GM18505 (cell line): ENCODE data around the gene SNAI3.

ENCODE experiments used
- ATAC-seq: cut with Tn5 transposase; IDR thresholded peaks from one replicate; pipeline ENCODE4 v1.9.1; 2021; ENCODE audit not compliant: unreplicated experiment
- POLR2A ChIP-seq: IDR thresholded peaks from 4 replicates; pipeline ENCODE4 v1.6.1; 2011; ENCODE audit warnings: borderline replicate concordance; ENCODE audit not compliant: insufficient read depth, insufficient read length; ENCODE audit errors: extremely low read depth

Gene SNAI3

DNA sequence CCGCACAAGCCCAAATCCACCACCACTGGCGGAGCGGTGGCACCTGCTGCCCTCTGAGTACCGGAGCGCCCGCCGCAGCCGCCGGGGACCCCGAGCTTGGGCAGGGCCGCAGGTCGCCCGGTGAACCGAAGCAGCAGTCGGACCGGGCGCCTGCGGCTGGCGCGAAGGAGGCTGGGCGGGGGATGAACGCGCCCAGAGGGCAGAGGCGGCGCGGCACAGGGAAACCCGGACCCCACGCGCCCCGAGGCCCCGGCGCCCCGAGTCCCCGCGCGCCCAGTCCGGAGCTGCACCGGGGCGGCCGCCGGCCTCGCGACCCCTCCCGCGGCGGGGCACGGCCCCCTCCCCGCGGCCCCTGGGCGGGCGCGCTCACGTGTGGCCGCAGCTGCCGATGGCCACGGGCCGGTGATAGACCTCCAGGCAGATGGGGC, 19.5 kb upstream of the SNAI3 start:
- peak; percentile 15 for ATAC-seq
- TF ChIP-seq POLR2A = no peak

DNA sequence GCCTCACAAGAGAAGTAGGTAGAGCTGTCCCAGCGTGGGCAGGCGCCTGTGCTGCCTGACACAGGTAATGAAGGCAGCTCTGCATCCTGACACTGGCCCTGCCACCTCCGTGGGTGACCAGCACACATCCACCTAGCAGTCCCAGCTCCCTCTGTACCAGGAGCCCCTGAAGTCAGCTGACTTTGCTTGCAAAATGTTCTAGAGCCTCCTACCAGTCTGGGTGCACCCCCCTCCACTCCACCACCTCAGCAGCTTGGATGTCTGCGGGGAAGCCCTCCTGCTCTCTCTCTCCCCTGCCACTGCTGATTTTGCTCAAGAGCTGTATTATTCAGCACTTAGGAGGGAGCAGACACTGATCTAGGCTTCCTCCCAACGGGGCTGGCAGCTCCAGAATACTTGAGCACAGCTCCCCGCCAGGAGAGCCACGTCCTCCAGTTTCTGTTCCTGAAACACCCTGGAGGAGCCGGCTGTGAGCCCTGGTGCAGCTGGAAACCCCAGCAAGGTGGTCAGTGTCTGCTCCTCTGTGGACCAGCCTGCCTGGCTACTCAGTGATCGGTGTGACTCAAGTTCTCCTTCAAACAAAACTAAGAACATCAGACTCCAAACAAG, 18.9 kb upstream of the SNAI3 start:
- no peak for TF ChIP-seq POLR2A
- ATAC-seq = no peak

DNA sequence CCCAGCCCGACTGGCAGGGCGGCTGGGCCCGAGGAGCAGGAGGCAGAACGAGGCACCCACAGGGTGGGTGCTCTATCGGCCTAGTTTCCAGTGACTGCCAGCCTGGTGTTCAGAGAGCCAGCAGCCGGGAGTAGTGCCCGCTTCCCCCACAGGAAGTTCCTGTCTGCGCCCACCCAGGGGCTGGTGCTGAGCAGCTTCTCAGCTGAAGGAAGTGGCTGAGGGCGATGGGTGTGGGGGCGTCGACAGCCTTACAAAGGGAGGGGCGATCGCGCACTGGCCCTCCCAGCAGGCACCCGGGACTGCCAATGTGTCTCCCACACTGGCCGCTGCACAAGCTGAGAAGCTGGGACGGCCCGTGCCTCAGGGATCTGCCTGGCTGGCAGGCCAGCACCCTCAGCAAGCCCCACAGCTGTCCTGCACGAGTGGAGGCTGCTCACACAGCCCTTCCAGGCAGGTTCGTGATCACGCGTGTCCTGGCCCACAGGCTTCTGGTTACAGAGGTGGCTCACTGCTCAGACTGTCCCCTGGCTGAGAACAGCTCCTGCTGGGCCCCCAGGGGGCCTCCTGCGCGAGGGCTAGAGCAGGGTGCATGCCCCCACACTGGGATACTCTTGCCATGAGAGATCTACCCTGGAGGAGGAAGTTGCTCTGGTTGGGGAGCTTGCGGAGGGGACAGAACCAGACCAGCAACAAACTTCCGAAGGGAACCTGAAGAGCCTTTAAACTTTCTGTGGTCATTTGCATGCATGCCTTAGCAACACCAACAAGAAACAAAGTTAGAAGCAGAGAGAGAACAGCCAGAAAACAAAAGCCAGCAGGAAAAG, 17.4 kb upstream of the SNAI3 start:
- ATAC-seq = no peak
- peak; percentile 62 for TF ChIP-seq POLR2A

DNA sequence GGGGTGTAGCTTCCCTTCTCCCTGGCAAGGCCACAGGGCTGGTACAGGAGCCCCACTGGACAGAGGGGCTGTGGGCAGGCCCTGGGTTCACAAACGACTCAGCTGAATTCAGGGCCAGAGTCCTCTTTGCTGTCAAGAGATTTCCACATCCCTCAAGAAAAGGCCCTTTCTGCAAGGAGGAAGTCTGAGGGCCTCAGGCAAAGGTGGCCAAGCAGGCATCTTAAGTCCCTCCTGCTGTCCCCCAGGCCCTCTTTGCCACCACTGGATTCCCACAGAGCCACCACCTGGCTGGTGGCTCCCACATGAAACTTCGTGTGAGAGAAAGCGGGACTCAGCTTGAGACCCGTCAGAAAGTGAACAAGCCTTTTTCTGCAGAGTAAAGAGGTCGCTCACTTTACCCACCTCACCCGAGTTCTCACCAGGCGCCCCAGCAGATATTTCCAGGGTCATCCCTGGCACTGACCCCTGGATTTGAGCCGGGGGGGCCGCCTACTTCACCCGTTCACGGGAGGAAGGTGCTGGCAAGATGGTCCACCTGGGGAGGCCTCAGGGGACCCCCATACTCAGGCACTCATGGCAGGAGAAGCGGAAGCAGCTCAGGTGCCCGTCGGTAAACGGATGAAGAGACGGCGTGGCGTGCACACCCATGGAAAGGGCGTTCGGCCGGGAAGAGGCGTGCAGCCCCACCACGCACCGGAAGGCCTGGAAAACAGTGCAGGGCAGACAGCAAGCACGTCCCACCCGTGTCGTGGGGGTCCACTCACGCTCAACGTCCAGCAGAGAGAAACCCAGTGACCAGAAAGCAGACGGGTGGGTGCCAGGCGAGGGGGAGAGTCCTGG, 16.3 kb upstream of the SNAI3 start:
- ATAC-seq = no peak
- TF ChIP-seq POLR2A = no peak

DNA sequence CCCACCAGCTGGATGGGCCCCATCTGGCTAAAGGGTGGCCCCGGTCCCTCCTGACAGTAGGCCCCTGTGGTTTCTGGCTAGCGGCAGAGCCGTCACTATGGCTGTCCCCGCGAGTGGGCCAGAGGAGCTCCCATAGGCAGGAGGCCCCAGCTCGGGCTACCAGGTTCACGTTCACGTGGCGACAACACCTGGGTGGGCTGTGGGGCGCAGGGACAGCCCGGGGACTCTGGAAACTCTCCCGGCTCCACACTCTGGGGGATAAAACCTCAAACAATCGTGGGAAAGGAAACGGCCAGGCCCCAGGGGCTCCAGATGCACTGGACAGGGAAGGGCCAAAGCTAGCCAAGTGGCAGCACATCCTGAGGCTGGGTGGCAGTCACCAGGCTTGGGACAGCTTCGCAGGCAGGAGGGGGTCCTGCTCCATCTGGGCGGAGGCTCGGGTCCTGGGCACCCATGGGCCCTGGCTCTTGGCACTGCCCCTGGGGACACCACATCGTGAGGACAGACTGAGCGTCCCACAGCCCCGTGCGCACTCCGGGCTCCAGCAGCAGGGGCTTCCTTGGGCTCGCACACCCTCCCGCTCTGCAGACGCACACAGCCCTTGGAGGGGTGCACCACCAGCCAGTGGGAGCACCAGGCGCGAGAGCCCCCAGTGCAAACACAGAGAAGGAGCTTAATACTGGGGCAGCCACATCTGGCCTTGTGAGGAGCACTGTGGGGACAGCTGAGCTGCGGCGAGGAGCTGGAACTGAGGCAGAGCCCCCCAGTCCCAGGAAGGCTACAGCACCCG, 15.5 kb upstream of the SNAI3 start:
- ATAC-seq = no peak
- no peak for TF ChIP-seq POLR2A

DNA sequence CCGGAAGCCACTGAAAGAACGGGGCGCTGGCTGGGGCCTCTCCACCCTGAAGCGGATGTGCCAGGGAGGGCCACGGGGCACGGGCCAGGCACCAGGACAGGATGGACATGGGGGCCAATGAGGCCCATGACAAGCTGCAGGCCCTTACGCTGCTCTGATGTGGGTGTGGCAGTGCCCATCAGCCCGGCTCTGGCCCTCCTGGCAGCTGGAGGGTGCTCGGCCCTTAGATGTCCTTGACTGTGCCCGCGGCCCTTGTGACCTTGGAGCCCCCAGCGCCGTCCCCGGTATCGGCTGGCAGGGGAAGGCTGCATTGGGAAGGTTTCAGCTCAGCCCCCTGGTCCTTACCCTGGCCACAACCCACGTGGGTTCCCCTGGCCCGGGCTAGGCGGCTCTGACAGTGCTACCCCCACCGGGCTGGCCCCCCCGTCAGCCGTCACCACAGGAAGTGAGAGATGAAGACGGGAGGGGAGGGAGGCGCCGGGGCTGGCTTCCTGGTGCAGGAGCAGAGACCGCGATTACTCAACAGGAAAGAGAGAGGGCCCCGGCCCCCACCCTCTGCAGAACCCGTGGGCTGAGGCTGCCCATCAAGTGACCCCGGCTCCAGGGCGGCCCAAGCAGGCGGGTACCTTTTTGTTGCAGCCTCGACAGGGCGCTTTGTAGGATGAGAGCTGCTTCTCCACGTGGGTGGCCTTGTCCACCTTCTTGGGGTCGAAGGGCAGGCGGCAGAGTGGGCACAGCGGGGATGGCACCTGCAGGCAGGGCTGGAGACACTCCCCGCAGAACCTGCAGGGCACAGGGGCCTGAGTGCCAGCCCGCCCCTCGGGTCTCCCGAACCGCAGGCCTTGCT, 14.6 kb upstream of the SNAI3 start:
- TF ChIP-seq POLR2A = peak; percentile 57
- ATAC-seq = peak; percentile 58

DNA sequence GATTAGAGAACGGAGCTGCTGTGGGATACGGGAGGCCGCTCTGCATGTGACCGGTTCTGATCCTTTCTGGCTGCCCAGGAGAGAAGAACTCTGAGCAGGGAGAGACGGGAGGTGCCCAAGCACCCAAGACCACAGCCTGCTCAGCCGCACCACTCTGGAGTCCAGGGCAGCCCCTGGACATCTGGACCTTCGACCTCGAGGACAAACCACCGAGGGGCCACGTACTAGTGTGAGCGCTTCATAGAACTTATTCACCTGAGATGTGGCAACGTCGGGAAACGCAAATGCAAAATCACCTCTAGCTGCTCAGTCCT, 14.0 kb upstream of the SNAI3 start:
- TF ChIP-seq POLR2A = no peak
- ATAC-seq = no peak

DNA sequence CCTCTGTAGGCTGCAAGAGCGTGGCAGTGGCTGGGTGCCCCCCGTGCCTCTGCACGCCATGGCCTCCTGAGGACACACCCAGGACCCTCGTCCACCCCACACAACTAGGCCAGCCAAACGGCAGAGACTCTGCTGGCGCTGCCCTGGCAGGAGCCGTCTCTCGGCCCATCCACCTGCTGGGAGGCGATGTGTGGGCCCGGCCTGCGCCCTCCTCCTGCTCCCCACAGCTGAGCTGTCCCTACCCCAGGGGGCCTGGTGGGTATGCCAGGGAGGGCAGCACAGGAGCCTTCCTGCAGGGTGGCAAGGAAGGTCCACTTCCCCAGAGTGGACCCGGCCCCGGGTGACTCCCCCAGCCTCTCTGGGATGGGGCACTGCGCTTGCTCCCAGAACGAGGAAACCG, 12.9 kb upstream of the SNAI3 start:
- TF ChIP-seq POLR2A = no peak
- no peak for ATAC-seq

DNA sequence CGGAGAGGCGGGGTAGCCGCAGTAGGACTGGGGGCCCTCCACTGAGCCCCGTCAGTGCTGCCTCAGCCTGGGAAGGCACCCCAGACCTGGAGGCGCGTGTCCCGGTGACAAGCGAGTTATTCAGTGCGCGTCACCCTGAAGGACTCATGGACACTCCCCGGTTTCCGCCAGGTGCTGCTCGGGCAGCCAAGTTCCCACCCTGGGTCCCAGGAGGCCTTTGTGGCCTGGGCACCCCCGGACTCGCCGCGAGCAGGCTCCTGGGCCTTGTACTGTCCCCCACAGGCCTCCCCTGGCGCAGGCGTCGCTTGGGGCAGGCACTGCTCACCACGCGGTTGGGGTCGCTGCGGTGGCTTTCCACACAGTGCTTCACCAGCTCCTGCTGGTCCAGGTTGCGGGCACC, 12.3 kb upstream of the SNAI3 start:
- TF ChIP-seq POLR2A = no peak
- ATAC-seq = no peak

DNA sequence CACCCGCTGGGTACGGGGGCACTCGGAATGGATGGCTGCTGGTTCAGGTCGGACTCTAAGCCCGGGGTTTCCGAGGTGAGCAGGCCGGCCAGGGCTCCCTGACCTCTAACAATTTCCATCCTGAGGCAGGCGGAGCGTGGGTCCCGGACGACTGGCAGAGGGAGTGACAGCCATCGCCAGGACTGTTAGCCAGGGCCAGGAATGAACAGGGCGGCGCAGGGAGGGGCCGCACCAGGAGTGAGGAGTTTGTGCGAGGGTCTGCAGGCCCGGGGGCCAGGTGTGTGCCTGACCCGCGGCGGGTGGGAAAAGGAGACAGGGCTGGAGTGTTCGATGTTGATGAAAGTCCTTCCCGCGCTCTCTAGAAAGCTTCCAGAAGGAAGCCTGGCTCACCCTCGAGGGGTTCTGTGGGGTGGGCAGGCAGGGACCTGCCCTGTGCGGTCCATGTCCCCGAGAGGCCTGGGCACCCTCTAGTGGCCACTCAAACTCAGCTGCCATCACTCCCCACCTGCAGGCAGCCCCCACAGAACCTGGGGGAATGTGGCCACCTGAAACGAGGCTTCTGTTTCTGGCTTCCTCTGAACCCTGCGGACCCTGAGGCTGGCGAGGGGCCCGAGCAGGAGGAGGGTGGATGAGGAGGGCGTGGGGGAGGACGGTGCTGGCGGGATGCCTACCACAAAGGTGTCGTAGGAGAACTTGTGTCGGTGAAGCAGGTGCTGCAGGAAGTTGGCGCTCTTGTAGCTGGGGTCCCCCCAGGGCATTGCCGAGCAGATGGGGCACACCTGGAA, 11.7 kb upstream of the SNAI3 start:
- ATAC-seq = no peak
- no peak for TF ChIP-seq POLR2A

DNA sequence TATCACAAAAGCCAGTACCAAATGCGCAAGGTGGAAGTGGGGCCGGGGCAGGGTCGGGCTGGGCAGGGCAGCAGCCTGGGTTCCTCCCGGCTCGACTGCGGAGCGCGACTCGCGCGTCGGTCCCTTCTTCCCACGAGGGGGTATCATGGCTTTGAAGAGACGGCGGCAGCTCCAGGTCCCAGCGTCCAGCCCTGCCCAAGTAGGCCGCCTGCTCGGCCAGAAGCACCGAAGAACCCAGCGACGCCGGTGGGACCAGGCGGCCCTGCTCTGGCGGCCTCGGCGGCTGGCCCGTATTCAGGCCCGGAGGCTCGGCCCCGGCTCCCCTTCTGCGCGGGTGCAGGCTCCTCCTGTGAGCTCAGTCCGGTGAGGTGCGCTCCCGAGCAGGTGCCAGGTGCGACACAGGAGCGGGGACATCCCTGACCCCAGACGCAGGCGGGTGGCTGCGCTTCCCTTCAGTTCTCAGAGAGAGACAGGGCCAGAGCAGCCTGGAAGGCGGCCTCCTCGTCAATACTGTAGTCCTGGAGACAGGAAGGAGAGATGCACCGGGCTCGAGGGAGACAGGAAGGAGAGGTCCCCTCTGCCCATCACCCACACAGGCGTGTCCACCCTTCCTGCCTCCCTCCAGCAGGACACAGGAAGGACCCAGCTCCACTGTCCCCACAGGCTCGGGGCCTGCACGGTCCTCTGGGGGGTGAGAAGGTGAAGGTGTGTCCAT, 11.0 kb upstream of the SNAI3 start:
- no peak for TF ChIP-seq POLR2A
- ATAC-seq = no peak
